ENCODE measurements around the gene PLEK.
"Not testable (repeated sequence)": the region's sequence is repeated elsewhere in the genome, so short reads cannot be mapped to it uniquely, and the experiment has no call there.

Gene PLEK

DNA sequence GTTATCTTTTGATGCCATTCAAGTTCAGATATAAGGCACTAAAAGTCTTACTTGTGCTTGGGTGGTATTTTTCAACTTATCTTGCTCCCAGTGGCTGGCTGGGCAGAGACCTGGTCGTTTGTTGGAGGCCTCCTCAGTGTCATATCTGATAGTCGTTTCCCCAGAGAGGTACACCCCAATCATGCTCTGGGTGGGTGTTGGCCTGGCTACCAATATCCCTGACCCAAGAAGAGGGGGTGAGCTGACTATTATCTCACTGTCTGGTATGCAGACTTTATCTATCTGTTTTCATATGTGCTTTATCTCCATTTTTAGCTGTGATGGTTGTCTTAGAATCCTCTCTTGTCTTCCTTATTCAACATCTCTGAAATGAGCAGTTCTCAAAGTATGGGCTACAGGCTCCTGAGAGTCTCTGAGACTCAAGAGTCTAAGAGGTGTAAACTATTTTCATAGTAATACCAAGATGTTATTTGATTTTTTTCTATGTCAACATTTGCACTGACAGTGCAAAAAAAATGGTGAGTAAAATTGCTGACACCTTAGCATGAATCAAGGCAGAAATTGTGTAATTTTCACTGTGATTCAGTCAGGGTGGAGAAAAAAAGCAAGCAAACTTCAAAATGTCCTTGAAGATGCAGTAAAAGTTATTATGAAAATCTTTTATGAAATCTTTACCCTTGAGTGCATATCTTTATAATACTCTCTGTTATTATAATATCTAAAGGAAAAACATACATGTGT, 12.3 kb upstream of the PLEK start:
- no peak for DNase-seq

DNA sequence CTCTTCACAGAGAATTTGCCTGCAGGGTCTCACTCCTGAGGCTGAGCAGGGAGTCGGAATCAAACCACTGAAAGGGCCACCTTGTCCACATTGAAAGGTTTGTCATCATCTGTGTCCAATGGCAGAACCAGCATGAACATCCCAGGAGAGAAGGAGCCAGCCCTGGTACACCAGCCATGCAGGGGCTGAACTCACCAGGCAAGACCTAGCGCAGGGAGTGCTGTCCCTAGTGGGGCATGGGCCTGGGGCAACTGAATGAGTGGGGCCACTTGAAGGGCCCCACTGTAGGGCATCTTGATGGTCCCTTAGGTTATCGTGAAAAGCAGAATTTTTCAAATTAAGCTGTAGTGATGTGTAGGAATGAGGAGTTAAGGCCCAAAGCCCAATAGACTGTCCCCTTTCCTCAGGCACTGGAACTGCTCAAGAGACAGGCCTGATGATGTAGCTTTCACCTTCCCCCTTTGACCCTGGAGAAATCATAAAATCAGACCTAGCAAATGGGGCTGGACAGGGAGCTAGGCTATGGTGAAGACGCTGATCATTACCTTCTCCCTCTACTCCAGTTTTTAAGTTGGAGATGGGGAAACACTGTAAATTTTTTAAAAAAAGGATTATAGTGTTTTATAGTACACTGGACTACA, 8.4 kb upstream of the PLEK start:
- DNase-seq, result no peak

DNA sequence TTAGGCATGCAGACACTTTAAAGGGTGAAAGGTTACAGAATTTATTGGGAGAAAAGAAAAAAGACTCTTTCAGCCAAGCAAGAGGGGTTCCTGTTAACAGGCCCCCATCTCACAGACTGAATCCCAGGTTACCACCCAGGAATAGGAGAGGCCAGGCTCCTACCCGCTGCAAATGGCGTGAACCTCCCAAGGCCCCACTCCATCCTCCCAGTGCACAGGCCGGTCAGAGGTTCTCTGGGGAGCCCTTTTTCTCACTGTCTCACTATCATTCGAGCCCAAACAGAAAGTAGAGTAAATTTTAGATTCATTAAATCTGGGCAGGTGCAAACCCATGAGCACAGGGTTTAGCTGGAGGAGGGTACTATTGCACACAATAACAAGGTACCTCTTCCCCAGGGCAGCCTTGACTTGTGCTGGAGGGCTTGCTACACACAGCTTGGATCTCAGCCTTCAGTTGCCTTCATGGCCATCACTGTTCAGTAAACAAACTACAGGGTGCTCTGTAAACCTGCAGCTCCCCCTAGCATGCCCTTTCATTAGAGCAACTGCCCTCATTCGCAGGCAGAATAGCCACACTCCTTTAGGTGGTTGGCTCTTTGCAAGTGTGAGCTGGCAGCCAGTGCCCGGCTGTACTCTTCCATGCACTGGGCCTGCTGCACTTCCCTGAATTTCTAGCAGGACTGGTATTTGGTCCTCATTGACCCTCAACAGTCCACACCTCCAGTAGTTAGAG, 7.3 kb upstream of the PLEK start:
- DNase-seq, result peak in 1 of 5 experiments; percentile 27

DNA sequence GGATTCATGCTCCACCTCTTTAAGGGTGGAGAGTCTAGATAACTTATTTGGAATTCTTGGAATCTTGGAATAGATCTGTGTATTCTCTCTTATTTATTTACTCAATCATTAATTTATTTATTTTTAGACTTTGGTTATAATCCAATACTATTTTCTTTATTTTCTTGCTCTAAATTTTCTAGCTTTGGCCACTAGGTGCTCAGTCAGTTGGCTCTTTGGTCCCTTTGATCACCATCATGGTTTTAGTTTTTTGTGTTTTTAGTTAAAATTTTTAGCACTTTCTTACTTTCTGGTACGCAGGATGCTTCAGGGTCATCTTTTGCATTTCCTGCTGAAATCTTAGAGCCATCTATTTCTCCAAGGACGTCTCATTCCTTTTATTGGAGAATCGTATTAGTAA, 5.2 kb upstream of the PLEK start:
- DNase-seq, result no peak

DNA sequence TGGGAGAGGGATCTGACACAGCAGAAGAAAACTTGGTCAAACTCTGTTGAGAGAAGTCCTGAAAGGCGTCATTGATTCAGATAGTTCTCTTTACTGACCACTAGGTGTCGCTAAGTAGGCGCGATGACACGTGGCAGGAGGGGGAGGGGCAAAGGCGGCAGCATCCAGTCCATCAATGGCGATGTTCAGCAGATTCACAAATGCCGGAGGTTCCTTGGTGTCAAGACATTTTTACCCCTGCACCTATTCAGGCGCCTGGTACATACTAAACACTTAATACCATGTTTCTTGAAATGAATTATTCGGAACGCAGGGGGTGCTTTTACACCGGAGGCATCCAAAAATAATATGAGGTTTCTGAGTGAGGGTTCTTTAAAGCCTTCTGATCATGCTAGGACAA, 3.0 kb upstream of the PLEK start:
- peak; percentile 34 to 85 (median 70) for DNase-seq

DNA sequence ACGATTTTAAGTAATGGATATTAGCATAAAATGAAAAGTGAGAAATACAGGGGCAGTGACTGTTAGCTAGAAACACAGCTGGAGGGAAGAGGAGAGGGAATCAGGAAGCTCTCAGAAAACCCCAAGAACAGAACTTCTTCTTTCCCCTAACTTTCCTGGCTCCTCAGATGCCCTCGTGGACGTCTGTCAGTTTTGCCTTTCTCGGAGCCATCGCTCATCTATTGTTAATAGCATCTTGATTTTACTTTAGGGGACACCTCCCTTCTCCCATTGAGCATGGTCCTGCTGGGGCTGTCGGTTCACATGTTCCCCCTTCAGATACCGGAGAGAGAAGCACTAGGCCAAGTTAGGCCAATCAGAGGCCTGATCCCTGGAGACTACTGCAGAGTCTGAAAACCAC, 2.3 kb upstream of the PLEK start:
- DNase-seq, result no peak

DNA sequence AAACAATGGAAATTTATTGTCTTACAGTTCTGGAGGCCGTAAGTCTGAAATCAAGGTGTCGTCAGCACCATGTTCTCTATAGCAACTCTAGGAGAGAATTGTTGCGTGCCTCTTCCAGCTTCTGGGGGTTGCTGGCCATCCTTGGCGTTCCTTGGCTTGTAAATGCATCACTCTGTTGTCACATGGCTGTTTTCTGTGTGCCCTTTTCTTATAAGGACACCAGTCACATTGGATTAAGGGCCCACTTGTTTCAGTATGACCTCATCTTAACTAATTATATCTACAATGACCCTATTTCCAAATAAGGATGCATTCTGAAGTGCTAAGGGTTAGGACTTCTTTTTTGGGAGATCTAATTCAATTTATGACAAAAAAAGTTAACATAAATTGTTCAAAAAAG, 1.4 kb upstream of the PLEK start:
- DNase-seq, result no peak

DNA sequence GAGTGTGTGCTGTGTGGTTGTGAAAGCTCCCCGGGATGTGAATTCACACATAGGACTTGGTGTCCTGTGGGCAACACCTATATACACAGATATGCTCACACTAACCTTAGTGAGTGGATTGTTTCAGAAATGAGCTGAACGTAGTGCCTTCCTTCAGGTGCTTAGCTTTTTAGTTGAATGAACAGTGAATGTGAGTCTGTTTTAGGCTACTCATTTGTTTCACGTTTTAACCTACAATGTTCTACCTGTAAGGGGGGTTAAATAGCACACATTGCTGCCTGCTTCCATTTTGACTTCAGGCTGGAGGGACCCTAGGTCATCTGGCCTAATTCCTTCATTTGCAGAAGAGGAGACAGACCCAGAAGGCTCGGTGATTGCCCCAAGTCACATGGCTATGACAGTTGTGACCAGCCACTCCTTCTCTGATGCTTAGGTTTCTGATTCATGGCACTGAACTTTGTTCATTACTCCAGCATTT, 1.0 kb downstream of the PLEK start:
- DNase-seq, result peak in 1 of 5 experiments; percentile 20

DNA sequence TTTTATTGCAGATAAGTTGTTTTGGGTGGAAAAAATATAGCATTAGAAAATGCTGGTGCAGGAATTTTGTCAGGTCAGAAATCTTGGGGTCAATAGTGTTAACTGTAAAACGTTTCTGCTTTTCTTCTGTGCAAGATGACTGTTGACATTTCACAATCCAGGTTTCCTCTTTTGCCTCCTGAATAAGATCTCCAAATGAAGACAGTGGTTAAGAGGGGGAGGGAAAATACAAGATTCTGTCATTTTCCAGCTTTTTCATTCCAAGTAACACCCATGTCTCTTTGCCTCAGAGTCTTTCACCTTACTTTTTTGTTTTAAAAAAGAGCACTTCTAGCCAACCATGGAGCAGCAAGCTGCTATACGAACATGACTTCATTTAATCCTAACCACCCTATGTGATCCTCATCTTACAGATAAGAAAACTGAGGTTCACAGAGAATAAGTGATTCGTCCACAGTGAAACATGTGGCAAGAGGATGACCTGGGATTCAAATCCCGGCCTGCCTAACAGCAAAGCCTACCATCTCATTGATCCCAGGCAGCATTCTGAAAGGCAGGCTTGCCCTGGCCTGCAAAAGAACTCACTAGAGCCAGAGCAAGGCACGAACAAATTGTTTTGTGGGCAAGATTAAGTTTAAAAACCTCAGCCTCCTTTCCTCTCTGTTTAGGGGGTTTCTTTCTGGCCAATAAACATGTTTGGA, 3.0 kb downstream of the PLEK start:
- DNase-seq, result no peak

DNA sequence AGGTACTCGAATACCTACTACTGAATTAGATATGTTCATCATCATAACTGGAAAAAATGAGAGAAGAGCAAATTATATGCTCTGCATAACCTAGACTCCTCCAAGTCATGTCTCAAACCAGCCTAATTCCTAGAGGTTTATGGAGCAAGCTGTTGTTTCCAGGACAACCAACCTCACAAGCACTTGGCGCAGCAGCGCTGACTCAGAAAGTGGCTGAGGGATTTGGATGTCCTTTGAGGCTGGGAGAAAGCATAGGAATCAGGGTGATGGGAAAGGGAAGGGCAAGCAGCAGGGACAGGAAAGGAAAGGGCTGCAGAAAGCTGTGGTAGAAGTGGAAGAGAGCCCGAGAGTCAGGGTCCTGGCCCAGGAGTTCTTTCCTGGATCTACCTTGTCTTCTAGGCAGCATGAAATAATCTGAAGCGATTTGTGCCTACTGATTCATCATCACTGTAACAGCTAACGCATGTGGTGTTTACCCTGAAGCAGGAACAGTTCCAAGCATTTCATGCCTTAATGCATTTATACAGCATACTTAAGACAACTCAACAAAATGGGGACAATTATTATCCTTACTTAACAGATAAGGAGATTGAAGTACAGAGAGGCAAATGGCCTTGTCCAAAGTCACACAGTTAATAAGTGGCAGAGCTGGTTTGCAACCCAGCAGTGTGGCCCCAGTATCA, 3.7 kb downstream of the PLEK start:
- no peak for DNase-seq

DNA sequence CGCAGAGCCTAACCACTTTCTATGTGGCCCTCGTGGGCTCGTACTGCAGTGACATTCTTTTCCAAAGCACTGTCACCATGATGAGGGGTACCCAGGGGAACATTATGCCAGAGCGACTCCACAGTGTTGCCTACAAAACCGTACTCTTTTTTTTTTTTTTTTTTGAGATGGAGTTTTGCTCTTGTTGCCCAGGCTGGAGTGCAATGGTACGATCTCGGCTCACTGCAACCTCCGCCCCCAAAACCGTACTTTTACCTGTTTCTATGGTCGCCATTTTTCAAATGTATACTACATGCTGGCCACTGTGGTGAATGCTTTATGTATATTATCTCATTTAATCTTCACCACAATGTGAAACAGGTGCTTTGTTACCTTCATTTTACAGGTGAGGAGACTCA, 4.3 kb downstream of the PLEK start:
- no peak for DNase-seq

DNA sequence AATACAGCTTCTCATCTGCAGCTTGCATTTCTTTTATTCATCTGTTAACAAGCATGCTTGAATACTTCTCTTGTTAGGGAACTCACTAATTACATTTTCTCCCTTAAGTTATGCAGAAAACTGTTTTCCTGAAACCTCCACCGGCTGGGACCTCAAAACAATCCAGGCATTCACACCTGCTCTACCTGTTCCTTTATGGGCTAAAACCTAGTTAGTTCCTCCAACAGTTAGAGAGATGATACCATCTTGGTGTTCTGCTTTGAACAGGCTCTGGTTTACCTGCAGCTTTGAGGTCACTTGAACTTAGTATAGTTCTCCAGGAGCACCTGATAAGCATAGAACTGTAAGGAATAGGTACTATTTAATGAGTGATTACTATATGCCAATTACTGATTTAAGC, 6.1 kb downstream of the PLEK start:
- DNase-seq, result no peak

DNA sequence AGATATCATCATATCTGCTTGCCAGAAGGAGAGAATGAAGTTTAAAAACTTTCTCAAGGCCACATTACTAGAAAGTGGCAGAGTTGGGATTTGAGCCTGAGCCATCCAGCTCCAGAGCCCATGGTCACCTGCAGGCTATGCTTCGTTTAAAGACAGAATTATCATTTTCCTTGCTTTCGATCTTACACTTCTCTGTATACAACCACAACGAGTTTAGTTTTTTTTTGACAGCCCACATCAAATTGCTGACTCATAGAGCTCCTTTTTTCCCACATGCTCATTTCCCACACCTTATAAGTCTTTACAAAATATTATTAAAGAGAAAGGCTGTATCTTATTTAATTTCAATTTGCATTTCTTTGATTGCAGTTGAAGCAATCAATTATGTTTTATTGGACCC, 6.5 kb downstream of the PLEK start:
- peak in 2 of 5 experiments; percentile 25 to 56 for DNase-seq

DNA sequence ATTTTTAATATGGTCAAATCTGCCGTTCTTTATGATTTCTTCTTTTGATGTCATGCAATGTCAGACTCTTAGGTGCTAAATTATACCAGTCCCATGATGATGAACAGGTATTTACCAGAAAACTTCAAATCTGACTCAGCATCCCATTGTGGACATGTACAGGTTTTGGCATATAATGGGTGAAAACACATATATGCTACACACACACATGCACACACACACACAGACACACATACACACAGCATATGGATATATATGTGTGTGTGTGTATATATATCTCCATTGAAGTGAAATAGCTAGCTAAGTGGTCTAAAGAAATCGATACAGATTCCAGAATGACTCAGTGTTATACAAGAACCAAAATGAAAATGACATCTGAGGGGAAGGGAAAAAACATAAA, 7.4 kb downstream of the PLEK start:
- DNase-seq, result peak in 1 of 5 experiments; percentile 15

DNA sequence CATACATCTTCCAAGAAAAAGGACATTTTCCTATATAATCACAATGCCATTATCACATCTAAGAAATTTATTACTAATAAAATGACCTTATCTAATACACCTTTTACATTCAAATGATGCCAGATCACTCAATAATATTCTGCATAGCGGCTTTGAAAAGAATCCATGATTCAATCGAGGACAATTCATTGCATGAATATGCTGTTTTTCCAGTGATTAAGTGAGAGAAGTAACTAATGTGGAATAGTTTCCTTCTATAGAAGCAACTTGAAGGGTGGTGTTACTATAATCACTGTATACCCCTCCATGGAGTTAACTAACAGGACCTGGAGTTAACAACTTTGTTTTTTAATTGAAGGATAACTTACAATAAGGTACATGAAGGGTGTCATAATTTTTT, 9.1 kb downstream of the PLEK start:
- no peak for DNase-seq

DNA sequence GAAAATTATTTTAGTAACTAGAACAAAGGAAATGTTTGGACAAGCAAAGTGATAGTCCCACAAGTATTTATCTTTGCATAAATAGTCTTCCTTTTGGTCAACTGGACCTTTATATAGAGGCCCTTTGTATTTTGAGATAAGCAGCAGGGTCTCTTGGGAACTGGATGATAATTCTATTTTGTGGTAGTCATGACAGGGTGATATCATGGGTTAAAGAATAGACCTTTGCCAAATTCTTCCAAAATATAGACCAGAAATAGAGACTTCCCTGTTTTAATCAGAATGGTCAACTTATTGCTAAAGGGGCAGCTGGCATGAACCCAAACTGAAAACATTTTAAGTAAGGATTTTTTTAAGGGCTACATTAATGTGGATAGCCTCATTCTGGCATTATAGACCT, 10.5 kb downstream of the PLEK start:
- no peak for DNase-seq

DNA sequence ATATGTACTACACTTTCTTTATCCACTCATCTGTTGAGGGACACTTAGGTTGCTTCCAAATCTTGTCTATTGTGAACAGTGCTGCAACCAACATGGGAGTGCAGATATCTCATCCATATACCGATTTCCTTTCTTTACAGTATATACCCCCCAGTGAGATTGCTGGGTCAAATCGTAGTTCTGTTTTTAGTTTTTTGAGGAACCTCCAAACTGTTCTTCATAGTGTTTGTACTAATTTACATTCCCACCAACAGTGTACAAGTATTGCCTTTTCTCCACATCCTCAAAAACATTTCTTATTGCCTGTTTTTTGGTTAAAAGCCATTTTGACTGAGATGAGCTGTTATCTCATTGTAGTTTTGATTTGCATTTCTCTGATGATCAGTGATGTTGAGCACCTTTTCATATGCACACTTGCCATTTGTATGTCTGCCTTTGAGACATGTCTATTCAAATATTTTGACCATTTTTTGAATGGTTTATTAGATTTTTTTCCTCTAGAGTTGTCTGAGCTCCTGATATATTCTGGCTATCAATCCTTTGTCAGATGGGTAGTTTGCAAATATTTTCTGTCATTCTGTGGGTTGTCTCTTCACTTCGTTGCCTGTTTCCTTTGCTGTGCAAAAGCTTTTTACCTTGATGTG, 12.2 kb downstream of the PLEK start:
- DNase-seq, result no peak

DNA sequence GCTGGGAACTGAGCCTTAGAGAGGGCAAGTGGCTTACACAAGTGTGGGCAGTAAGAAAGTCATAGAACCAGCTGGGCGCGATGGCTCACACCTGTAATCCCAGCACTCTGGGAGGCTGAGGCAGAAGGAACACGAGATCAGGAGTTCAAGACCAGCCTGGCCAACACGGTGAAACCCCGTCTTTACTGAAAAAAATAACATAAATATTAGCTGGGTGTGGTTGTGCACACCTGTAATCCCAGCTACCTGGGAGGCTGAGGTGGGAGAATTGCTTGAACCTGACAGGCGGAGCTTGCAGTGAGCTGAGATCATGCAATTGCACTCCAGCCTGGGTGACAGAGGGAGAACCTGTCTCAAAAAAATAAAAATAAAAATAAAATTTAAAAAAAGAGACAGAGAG, 13.7 kb downstream of the PLEK start:
- not testable (repeated sequence) for DNase-seq

DNA sequence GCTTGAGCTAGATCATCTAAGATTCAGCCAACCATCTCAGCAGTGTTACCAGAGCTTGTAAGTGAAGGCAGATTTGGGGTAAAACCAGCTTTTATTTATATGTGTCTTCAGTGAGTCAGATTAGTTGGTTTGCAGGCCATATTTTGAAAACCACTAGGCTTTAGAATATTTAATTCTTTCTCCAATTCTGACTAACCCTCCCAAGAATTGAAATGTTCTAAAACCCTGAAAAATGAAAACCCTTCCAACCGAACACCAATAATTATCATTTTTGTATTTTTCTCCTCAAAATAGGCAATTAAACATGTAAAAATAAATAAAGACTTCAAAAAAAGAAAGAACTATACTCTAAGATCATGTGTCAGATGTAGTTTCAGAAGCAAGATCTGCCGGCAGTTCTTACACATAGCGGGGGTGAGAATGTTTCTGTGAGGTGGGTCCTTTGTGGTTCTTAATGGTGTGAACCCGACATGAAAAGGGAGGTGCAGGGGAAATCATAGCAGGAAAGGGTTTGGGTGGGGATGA, 14.2 kb downstream of the PLEK start:
- DNase-seq, result peak in 2 of 5 experiments; percentile 68 to 78

DNA sequence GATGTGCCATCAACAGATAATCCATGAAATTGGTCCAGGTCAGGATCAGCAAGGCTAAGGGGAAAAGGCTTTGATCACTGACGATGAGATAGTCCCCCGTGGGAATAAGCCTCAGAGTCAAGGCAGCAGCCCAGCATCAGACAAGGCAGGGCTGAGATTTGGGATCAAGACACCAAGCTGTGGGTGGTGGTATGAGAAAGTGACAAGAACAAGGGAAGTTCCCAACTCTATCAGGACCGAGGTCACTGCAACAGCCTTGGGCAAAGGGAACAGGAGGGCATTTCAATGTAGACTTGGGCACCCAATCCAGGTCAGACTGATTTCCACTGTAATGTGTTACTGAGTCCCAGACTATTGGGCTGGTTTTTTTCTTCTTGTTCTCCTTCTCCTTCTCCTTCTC, 18.7 kb downstream of the PLEK start:
- no peak for DNase-seq

DNA sequence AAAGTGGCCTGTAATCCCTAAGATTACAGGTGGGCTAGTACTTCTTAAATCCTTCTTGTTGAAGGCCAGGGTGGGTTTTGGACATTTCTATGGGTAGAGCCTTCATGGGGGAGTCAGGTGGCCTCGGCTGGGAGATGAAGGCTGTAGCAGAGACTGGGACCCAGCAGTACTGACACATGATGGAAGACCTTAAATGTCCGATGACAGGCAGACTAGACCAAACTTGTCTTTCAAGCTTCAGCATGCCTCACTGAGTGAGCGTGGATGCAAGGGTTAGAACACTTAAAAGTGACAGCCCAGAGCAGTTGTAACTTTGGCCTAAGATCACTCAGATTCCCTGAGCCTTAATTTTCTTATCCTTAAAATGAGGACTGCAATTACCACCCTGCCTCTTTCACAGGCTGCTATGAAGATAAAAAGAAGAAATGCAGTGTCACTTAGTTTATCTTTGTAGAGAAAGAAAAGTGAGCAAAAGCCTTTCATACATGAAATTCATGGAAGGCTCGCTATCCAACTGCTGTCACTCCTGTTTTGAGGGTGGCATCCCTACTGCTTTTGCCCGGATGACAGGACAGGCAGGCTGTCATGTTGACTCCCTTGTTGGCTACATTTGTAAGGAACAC, 19.5 kb downstream of the PLEK start:
- no peak for DNase-seq

Measured in T-helper 2 cell (primary cell).